ENCODE measurements around the gene MEIS2. TPM values are rescaled to one million over a fixed set of nuclear protein-coding genes. Genes with fewer than 3 reads are reported as not detected.

The MEIS2 gene
- total RNA-seq (2016; rRNA removed; fragmentation: Illumina TruSeq; extraction: Trizol) (12.4 and 12.6 TPM in 2 replicates), polyA plus RNA-seq (2011; rRNA removed) (9.4 and 10.7 TPM in 2 replicates), polyA minus RNA-seq (2011; rRNA and poly(A)+ RNA removed; ENCODE audit: low replicate concordance) (14.2 and 16.5 TPM in 2 replicates), Bru-seq, nascent RNA (percentile 79 among the genes with signal in this experiment), BruChase-seq, experiment 1, labeled RNA remaining after a 6-hour chase (percentile 52 among the genes with signal in this experiment), BruChase-seq, experiment 2, labeled RNA remaining after a 2-hour chase (percentile 63 among the genes with signal in this experiment)
- total RNA-seq (2016; cell fraction: cytosol; rRNA removed; fragmentation: Illumina TruSeq; extraction: Trizol; ENCODE audit: low read depth) = 3.1 and 3.3 TPM in 2 replicates
- 10.3 and 12.7 TPM in 2 replicates for total RNA-seq (2016; cell fraction: insoluble cytoplasmic fraction; rRNA removed; fragmentation: Illumina TruSeq; extraction: Trizol)
- total RNA-seq (2016; cell fraction: membrane; rRNA removed; fragmentation: Illumina TruSeq; extraction: Trizol) = 7.1 TPM in 2 replicates
- total RNA-seq (2016; cell fraction: nucleus; rRNA removed; fragmentation: Illumina TruSeq; extraction: Trizol) = 24.2 and 26.1 TPM in 2 replicates
- 6.7 and 8.0 TPM in 2 replicates for polyA plus RNA-seq (2011; cell fraction: cytosol; rRNA removed)
- 16.3 and 19.6 TPM in 2 replicates for polyA plus RNA-seq (2011; cell fraction: nucleus; rRNA removed)
- 8.0 and 8.7 TPM in 2 replicates for polyA plus RNA-seq (2012)
- 0.67 and 1.0 TPM in 2 replicates for polyA plus RNA-seq (2016; cell fraction: cytosol; fragmentation: Illumina TruSeq; extraction: Trizol; ENCODE audit: low read depth)
- polyA plus RNA-seq (2016; cell fraction: insoluble cytoplasmic fraction; fragmentation: Illumina TruSeq; extraction: Trizol; ENCODE audit: low read depth) = 11.3 and 12.6 TPM in 2 replicates
- polyA plus RNA-seq (2016; cell fraction: membrane; fragmentation: Illumina TruSeq; extraction: Trizol; ENCODE audit: low read depth) = 3.0 and 4.3 TPM in 2 replicates
- 12.4 and 16.9 TPM in 2 replicates for polyA plus RNA-seq (2016; cell fraction: nucleus; fragmentation: Illumina TruSeq; extraction: Trizol; ENCODE audit: insufficient read depth, low read depth)
- polyA minus RNA-seq (2011; cell fraction: cytosol; rRNA and poly(A)+ RNA removed) = 3.7 and 6.8 TPM in 2 replicates
- polyA minus RNA-seq (2011; cell fraction: nucleus; rRNA and poly(A)+ RNA removed) = 67.3 and 70.4 TPM in 2 replicates
- long read RNA-seq, experiment 1, full-length matches to known transcripts = 1 of 4 reads
- long read RNA-seq, experiment 1, partial matches to known transcripts = 1 of 4 reads
- long read RNA-seq, experiment 1, other reads (novel, unspliced or antisense) = 2 of 4 reads
- long read RNA-seq, experiment 2, partial matches to known transcripts = 0 of 9 reads
- long read RNA-seq, experiment 2, other reads (novel, unspliced or antisense) = 9 of 9 reads

- intact Hi-C loops (cut with micrococcal nuclease; ENCODE audit: unreplicated experiment) (loop anchor here (2.0 to 10.0 kb wide), 5 partner anchors 60 to 1576 kb away; partner anchors contain the start of gene CDIN1), in situ Hi-C loops (cut with HindIII; ENCODE audit: extremely low pct_ligation_motif_present, low pct_unique_long_range_greater_than_20kb) (loop anchor here (10.0 to 25.0 kb wide), 3 partner anchors 596 to 1813 kb away; partner anchors contain the start of gene DPH6)
- Histone ChIP-seq H3K9me3 (ENCODE audit: low read length) (no peaks in the 10 kb centered on the region), H3K4me2 (ENCODE audit: low read depth, low read length) (peak within 1 kb of the TSS; percentile 89), H3K27ac (ENCODE audit: extremely low read length, insufficient read depth, low read length) (peak within 1 kb of the TSS; percentile 96), H3K4me3 (replicated peaks in 1 of 3; ENCODE audit: insufficient read depth in 1 of 3, low read depth in 2 of 3, low read length in 3 of 3) (peak within 1 kb of the TSS; percentile 83 to 92 (median 88)), H4K20me1 (ENCODE audit: insufficient read depth, low read length) (no peaks in the 10 kb centered on the region), H3K4me1 (ENCODE audit: insufficient read depth, low read length) (peaks cover 26% of the 10 kb centered on the region), H3K79me2 (ENCODE audit: insufficient read depth, low read length) (peaks cover 6% of the 10 kb centered on the region), H3K36me3 (replicated peaks in 1 of 2; ENCODE audit: control insufficient read depth in 1 of 2, insufficient read depth in 2 of 2, low read length in 2 of 2) (no peaks in the 10 kb centered on the region), H2AFZ (ENCODE audit: low read length) (no peak within 1 kb of the TSS), H3K9ac (ENCODE audit: insufficient read depth, low read depth, low read length) (peak within 1 kb of the TSS; percentile 86), H3K27me3 (ENCODE audit: control insufficient read depth in 1 of 2, insufficient read depth in 2 of 2, low read length in 2 of 2) (no peaks in the 10 kb centered on the region; a peak in 1 of 5 replicates)
- ChIA-PET CTCF (ENCODE audit: low intra/inter-chr PET ratio, low total read pairs) (no interaction called here), POLR2A (interaction anchor here (0.9 to 1.4 kb wide), 4 partner anchors 10 to 202 kb away, joined by 3 to 6 read pairs (median 4); no protein-coding TSS in a partner anchor)
- 1% methylated on average over 50 of the region's 67 CpGs for WGBS (ENCODE audit: low lambda C conversion rate)
- BruUV-seq (replicated peaks) = no TSS peak
- DNase-seq (ENCODE audit: low spot score) = peak; percentile 83
- peak; percentile 40 for FAIRE-seq
- ATAC-seq = peak; percentile 70
- TF ChIP-seq ZNF280D (CRISPR knock-in tag; IDR thresholded peaks at IDR 0.05) (no peak), ZNF616 (CRISPR knock-in tag; IDR thresholded peaks at IDR 0.05; ENCODE audit: low read depth) (no peak), NCOR1 (IDR thresholded peaks at IDR 0.05; ENCODE audit: borderline replicate concordance, low read length) (no peak), ATRX (CRISPR knock-in tag; IDR thresholded peaks at IDR 0.05; ENCODE audit: borderline replicate concordance) (no peak), SRSF1 (optimal IDR thresholded peaks at IDR 0.05; ENCODE audit: low read depth, low read length) (no peak), CC2D1A (CRISPR knock-in tag; IDR thresholded peaks at IDR 0.05) (no peak), LBX2 (CRISPR knock-in tag; IDR thresholded peaks at IDR 0.05; ENCODE audit: borderline replicate concordance) (no peak), MAZ (IDR thresholded peaks at IDR 0.05; ENCODE audit: borderline replicate concordance, low read depth, low read length) (peak; percentile 86), MAZ (CRISPR knock-in tag; IDR thresholded peaks at IDR 0.05; ENCODE audit: low read depth) (peak; percentile 51), PLRG1 (conservative IDR thresholded peaks at IDR 0.05) (no peak), RARA (CRISPR knock-in tag; IDR thresholded peaks at IDR 0.05) (no peak), HMGA1 (CRISPR knock-in tag; conservative IDR thresholded peaks at IDR 0.05) (no peak), ZNF432 (CRISPR knock-in tag; IDR thresholded peaks at IDR 0.05; ENCODE audit: borderline replicate concordance) (no peak), ARID2 (CRISPR knock-in tag; IDR thresholded peaks at IDR 0.05; ENCODE audit: borderline replicate concordance) (0 out of 2 replicates have a peak, but pooled peaks have one; percentile 28), ZNF556 (CRISPR knock-in tag; IDR thresholded peaks at IDR 0.05; ENCODE audit: borderline replicate concordance) (no peak)
Measured at GRCh38 chr15:37100109-37100965, at the start of gene MEIS2. MEIS2 (minus strand) TSS chr15:37100549; CDS start chr15:37099466, 1,083 bp downstream.

Data from HepG2 (cell line).